PC-3 (cell line): Measurements from ENCODE around the gene ACVR1. TPM values are rescaled to one million over a fixed set of nuclear protein-coding genes. Genes with fewer than 3 reads are reported as not detected.

Source experiments
- ATAC-seq: fragments of 200-7000 bp; cut with Tn5 transposase; 2 replicates; pipeline ENCODE4 v1.9.1; 2020; ENCODE audit warnings: mild to moderate bottlenecking, moderate library complexity
- BruUV-seq: library from RNA; stranded (reverse); fragments of 400-500 nt; replicated peaks from 2 replicates; lab custom pipeline; 2021; lab: Mats Ljungman, UMichigan
- CTCF ChIA-PET: fragments of 300-600 bp; sonication (Branson Sonifier 250); formaldehyde crosslinking; loops from one replicate; lab custom pipeline; 2022; ENCODE audit warnings: antibody characterized with exemption; lab: Charles Lee
- POLR2A ChIA-PET: fragments of 300-600 bp; sonication (Branson Sonifier 250); formaldehyde crosslinking; loops from one replicate; lab custom pipeline; 2022; ENCODE audit warnings: antibody characterized with exemption; ENCODE audit not compliant: unreplicated experiment; lab: Charles Lee
- DNase-seq: peaks from one replicate; pipeline ENCODE4 v3.0.0-alpha.2; 2015
- H2AFZ ChIP-seq: fragments of 300-600 bp; sonication (generic); 2 replicates; pipeline ENCODE4 v1.6.0; 2016; ENCODE audit warnings: antibody characterized with exemption, low read length
- H3F3A ChIP-seq: fragments of 300-600 bp; sonication (generic); one replicate; pipeline ENCODE4 v1.6.0; 2017; ENCODE audit warnings: antibody characterized with exemption, low read length, control low read depth, mild to moderate bottlenecking; ENCODE audit not compliant: unreplicated experiment
- H3K27ac ChIP-seq: fragments of 300-600 bp; sonication (generic); 2 replicates; pipeline ENCODE4 v1.5.1; 2016; ENCODE audit warnings: mild to moderate bottlenecking, low read length
- H3K27me3 ChIP-seq: fragments of 300-600 bp; sonication (generic); 2 replicates; pipeline ENCODE4 v1.6.1; 2016; ENCODE audit warnings: low read length, mixed read lengths
- H3K36me3 ChIP-seq: fragments of 300-600 bp; sonication (generic); 2 replicates; pipeline ENCODE4 v1.6.1; 2016; ENCODE audit warnings: low read depth, mixed run types, low read length, mixed read lengths
- H3K4me1 ChIP-seq: fragments of 300-600 bp; sonication (generic); 2 replicates; pipeline ENCODE4 v1.5.1; 2016; ENCODE audit warnings: low read length; ENCODE audit not compliant: insufficient read depth
- H3K4me2 ChIP-seq: fragments of 300-600 bp; sonication (generic); 2 replicates; pipeline ENCODE4 v1.6.0; 2016; ENCODE audit warnings: low read length
- H3K4me3 ChIP-seq: fragments of 300-600 bp; sonication (generic); 2 replicates; pipeline ENCODE4 v1.5.1; 2016; ENCODE audit warnings: mild to moderate bottlenecking, low read length, mixed read lengths
- H3K79me2 ChIP-seq: fragments of 300-600 bp; sonication (generic); 2 replicates; pipeline ENCODE4 v1.6.1; 2017; ENCODE audit warnings: low read length, mixed read lengths
- H3K9ac ChIP-seq: fragments of 300-600 bp; sonication (generic); 2 replicates; pipeline ENCODE4 v1.6.0; 2016; ENCODE audit warnings: mild to moderate bottlenecking, low read length
- H3K9me2 ChIP-seq: fragments of 300-600 bp; sonication (generic); replicated peaks from 2 replicates; pipeline ENCODE4 v1.6.1; 2016; ENCODE audit warnings: mixed run types, low read length, mixed read lengths
- H3K9me3 ChIP-seq: fragments of 300-600 bp; sonication (generic); 2 replicates; pipeline ENCODE4 v1.6.1; 2016; ENCODE audit warnings: low read length, mixed read lengths
- H4K20me1 ChIP-seq: fragments of 300-600 bp; sonication (generic); 2 replicates; pipeline ENCODE4 v1.6.1; 2016; ENCODE audit warnings: low read length, mixed read lengths
- EZH2 ChIP-seq: fragments of 300-600 bp; sonication (generic); IDR thresholded peaks from one replicate; pipeline ENCODE4 v1.6.1; 2017; ENCODE audit warnings: antibody characterized with exemption, mild to moderate bottlenecking, low read length; ENCODE audit not compliant: unreplicated experiment
- EZH2phosphoT487 ChIP-seq: fragments of 300-600 bp; sonication (generic); IDR thresholded peaks from 2 replicates; pipeline ENCODE4 v1.6.1; 2018; ENCODE audit warnings: mild to moderate bottlenecking, antibody characterized with exemption, low read length, borderline replicate concordance
- intact Hi-C: fragments of 100-400 bp; cut with micrococcal nuclease; formaldehyde crosslinking; loops from 2 replicates; pipeline ENCODE4 v1.9.0; 2023
- total RNA-seq: library from RNA; depleted of rRNA; stranded (reverse); fragments of >200 nt; gene quantifications from 2 replicates; pipeline ENCODE4 v1.2.3, GENCODE V29; 2014
- TF ChIP-seq, protein P1 (sequence below): fragments of 300-600 bp; sonication (generic); conservative IDR thresholded peaks from 2 replicates; pipeline ENCODE4 v1.5.1; 2017; ENCODE audit warnings: antibody characterized with exemption, low read depth, mild to moderate bottlenecking, low read length

The ACVR1 gene
- total RNA-seq, 1 experiment from 2014 or later = 6.7 TPM

DNA sequence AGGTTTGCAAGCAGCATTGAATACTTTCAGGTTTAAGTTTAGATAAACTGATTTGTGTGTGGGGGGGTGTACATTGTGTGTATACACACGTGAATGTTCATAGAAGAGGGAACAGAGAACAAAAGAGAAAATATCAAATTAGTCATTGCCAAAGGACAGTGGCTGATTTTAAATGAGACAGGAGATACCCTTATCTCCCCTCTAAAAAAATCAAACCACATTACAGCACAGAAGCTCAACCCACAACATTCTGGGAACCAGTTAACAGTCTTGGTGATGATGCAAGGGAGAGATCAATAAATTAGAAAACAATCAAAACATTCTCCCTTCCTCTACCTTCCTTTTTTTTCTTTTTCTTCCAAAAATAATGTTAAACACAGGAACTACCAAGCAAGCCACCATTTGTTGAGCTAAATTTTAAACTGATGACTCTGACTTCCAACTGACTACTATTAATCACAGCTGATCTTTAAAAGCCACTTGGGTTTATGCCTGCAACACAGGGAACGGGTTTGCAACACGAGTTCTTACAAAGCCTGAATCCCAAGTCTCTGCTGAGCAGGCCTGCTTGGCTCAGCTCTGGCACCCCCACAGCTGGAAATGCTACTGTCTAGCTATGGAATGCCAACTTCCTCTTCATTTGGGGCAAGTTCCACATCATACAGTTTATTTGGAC is 128.3 kb downstream of the ACVR1 start:
- CTCF ChIA-PET = no interaction called here
- Histone ChIP-seq H3K4me2 (no peak overlapping the region), H3F3A (no peaks in the 10 kb centered on the region), H3K27ac (no peak overlapping the region), H2AFZ (no peak overlapping the region), H3K4me1 (0 out of 2 replicates have a peak, but pooled peaks cover 5% of the 10 kb centered on the region), H3K4me3 (no peak overlapping the region), H3K27me3 (no peaks in the 10 kb centered on the region), H3K36me3 (no peaks in the 10 kb centered on the region), H3K79me2 (no peaks in the 10 kb centered on the region), H3K9ac (no peak overlapping the region), H3K9me3 (no peaks in the 10 kb centered on the region), H4K20me1 (no peaks in the 10 kb centered on the region), H3K9me2 (no peaks in the 10 kb centered on the region)
- POLR2A ChIA-PET = no interaction called here
- ATAC-seq (no peak), DNase-seq (no peak)
- no TSS peak for BruUV-seq
- intact Hi-C loops = no loop called here
- TF ChIP-seq EZH2 (no peak), EZH2phosphoT487 (no peak)
- TF ChIP-seq, protein P1, sequence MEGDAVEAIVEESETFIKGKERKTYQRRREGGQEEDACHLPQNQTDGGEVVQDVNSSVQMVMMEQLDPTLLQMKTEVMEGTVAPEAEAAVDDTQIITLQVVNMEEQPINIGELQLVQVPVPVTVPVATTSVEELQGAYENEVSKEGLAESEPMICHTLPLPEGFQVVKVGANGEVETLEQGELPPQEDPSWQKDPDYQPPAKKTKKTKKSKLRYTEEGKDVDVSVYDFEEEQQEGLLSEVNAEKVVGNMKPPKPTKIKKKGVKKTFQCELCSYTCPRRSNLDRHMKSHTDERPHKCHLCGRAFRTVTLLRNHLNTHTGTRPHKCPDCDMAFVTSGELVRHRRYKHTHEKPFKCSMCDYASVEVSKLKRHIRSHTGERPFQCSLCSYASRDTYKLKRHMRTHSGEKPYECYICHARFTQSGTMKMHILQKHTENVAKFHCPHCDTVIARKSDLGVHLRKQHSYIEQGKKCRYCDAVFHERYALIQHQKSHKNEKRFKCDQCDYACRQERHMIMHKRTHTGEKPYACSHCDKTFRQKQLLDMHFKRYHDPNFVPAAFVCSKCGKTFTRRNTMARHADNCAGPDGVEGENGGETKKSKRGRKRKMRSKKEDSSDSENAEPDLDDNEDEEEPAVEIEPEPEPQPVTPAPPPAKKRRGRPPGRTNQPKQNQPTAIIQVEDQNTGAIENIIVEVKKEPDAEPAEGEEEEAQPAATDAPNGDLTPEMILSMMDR = no peak

DNA sequence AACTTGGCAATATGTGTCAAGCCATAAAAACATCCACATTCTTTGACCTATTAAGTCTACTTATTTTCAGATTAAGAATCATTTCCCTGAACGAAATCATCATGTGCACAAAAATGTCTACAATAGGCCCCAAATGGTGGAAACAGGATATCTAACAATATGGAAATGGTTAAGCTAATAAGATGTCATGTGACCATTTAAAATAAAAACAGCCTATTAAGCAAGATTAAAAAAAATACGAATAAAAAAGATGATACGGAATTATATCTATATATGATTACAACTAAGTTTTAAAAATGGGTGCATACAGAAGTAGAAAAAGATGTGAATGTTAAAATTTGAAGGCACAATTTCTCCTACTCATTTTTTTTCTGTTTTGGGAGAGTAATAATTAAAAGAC is 128.8 kb downstream of the ACVR1 start:
- Histone ChIP-seq H4K20me1 (no peaks in the 10 kb centered on the region), H3K27me3 (no peaks in the 10 kb centered on the region), H3K9me3 (no peaks in the 10 kb centered on the region), H3F3A (no peaks in the 10 kb centered on the region), H3K27ac (no peak overlapping the region), H3K9me2 (no peaks in the 10 kb centered on the region), H3K36me3 (no peaks in the 10 kb centered on the region), H3K4me2 (no peak overlapping the region), H3K79me2 (no peaks in the 10 kb centered on the region), H2AFZ (no peak overlapping the region), H3K4me3 (no peak overlapping the region), H3K4me1 (0 out of 2 replicates have a peak, but pooled peaks cover 7% of the 10 kb centered on the region), H3K9ac (no peak overlapping the region)
- CTCF ChIA-PET = no interaction called here
- intact Hi-C loops = no loop called here
- BruUV-seq = no TSS peak
- DNase-seq (no peak), ATAC-seq (no peak)
- POLR2A ChIA-PET = no interaction called here
- TF ChIP-seq EZH2 (no peak), EZH2phosphoT487 (no peak)
- TF ChIP-seq, protein P1 = no peak

DNA sequence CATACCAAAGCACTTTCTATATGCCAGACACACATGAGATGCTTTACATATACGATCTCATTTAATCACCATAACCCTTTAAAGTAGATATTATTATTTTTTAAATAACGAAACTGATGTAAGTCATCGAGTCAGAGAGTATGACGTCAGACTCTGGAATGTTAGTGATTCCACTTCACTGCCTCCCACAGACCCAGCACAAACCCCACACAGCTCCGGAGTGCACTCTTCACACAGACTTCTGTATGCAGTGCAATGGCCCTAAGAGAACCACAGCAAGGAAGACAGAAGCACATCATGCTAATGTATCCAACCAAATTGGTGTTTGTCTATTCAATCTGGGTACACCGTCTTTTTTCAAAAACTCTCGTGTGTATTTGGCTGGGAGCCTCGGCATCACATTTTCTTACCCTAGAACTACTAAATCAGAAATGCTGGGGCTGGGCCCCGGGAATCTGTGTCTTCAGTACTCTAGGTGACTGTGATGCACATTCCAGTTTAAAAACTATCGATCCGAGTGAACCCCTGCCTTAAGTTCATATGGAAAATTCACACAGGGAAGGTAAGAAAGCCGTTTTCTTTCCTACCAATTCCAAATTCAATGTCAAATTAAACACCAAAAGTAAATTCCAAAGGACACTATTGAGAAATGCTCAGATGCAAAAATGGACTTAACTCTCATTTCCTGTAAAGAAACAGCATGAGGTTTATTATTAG is 129.7 kb downstream of the ACVR1 start:
- Histone ChIP-seq H3K9ac (no peak overlapping the region), H3K9me2 (no peaks in the 10 kb centered on the region), H4K20me1 (no peaks in the 10 kb centered on the region), H3F3A (no peaks in the 10 kb centered on the region), H3K4me3 (no peak overlapping the region), H3K9me3 (no peaks in the 10 kb centered on the region), H3K27ac (no peak overlapping the region), H3K27me3 (no peaks in the 10 kb centered on the region), H3K4me2 (no peak overlapping the region), H3K4me1 (0 out of 2 replicates have a peak, but pooled peaks cover 7% of the 10 kb centered on the region), H3K79me2 (no peaks in the 10 kb centered on the region), H2AFZ (no peak overlapping the region), H3K36me3 (no peaks in the 10 kb centered on the region)
- TF ChIP-seq EZH2phosphoT487 (no peak), EZH2 (no peak)
- TF ChIP-seq, protein P1 = no peak
- POLR2A ChIA-PET = no interaction called here
- intact Hi-C loops = no loop called here
- no peak for ATAC-seq
- no peak for DNase-seq
- no TSS peak for BruUV-seq
- CTCF ChIA-PET = no interaction called here
